Bone marrow (tissue), 2 donors: ENCODE results near the gene ALG2.

Source experiments
- DNase-seq, 2 donors: peaks; one replicate each; lab custom pipeline; 2025; lab: John Stamatoyannopoulos, UW

The ALG2 gene

DNA sequence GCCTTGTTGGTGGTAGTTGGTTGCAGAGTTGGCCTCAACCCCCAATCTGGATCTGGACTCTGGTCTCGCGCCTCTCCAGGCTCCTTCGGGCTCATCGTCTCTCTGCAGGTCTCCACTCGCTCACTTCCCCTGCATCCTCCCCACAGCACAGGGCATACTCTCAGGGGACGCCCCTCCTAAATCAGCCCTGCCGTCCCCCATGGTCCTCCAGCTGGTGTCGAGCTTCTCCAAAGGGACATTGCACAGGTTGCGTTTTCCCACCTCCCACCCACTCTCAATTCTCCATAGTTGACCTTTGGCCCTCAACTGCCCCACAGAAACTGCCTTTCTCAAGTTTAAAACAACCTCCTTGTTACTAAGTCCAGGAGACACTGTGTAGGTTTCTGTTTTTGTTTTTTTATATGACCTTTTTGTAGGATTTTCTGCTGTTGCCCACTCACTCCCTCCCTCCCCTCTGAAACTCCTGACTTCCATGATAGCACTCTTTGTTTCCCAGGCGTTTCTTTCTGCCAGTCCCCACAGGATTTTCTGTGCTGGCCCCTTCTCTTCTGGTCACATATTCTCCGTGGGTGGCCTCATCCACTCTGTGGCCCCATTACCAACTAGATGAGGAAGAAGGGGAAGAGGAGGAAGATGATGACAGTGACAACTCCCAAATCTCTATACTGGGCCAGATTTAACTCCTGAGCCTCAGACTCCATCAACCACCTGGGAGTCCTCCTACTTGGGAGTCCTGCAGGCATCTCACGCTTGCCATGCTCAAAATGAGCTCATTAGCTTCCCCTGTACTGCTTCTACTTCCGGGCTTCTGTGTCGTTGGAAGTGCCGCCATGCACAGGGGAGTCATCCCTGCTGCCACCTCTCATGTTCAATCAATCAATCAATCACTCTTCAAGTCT is 50.3 kb downstream of the ALG2 start:
- no peak for DNase-seq

DNA sequence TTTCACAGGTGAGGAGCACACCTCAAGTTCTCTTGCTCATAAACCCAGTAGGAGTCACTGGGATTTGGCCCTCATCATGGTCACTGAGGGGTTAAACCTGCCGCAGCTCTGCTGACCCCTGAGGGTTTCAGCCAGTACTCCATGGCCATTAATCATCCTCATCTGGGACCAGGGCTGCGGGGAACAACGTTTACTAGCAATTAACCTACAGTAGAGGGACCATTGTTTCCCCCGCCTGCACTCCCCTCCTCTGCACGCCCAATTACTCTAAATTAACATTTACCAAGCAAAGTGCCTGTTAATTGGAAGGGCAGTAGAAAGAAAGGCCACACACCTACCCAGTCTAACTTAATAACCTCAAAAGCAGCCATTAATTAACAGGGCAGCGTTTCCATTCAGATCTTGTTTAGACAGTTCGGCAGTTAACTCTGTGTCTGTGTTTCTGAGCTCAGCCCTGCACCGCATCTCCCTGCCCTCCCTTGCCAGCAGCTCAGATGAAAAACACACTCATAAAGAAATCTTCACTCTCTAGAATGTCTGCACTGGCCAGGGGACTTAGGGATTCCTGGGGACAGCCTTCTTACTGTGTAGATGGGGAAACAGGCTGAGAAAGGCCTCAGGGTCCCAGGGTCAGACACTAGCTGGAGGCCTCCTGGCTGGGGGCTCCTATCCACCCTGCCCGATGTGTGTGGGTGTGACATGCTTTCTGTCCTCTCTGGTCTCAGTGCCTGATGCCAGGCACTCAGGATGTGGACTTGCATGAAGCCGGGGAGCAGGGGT is 51.6 kb downstream of the ALG2 start:
- no peak for DNase-seq

- no peak for DNase-seq
These were observed 52.7 kb downstream of the ALG2 start for GRCh38 chr9:99169086-99169485.

GRCh38 chr9:99167694-99168093 is 54.0 kb downstream of the ALG2 start:
- DNase-seq, result no peak

- no peak for DNase-seq
These were observed 54.6 kb downstream of the ALG2 start for GRCh38 chr9:99167119-99167518.
